DMS 273 treated with DMSO at 0.1 percent for 48 hours (cell line): ENCODE measurements around the gene SEC23A.
"Not testable (repeated sequence)": the region's sequence is repeated elsewhere in the genome, so short reads cannot be mapped to it uniquely, and the experiment has no call there.

Experiments used
- DNase-seq: peaks from one replicate; lab custom pipeline; 2025; lab: John Stamatoyannopoulos, UW

The SEC23A gene

GRCh38 chr14:39102969-39103957, at the start of gene SEC23A:
TSS of gene SEC23A (minus strand) at chr14:39103235. CDS start at chr14:39096118, 7,117 bp downstream.
- peak; percentile 87 for DNase-seq

- no peak for DNase-seq
These were observed 42.4 kb upstream of the SEC23A start for GRCh38 chr14:39145266-39145966.

GRCh38 chr14:39143226-39143625, 40.2 kb upstream of the SEC23A start:
- not testable (repeated sequence) for DNase-seq

- not testable (repeated sequence) for DNase-seq
These were observed 38.6 kb upstream of the SEC23A start for GRCh38 chr14:39141623-39142022.

GRCh38 chr14:39140170-39140569, 37.1 kb upstream of the SEC23A start:
- DNase-seq = no peak

GRCh38 chr14:39138440-39138839, 35.4 kb upstream of the SEC23A start:
- DNase-seq = no peak

- not testable (repeated sequence) for DNase-seq
These were observed 34.8 kb upstream of the SEC23A start for GRCh38 chr14:39137835-39138234.

GRCh38 chr14:39122330-39123138, 19.5 kb upstream of the SEC23A start:
- no peak for DNase-seq

GRCh38 chr14:39114073-39114838, 11.2 kb upstream of the SEC23A start, which contains the start of gene GEMIN2:
TSS of gene GEMIN2 (plus strand) at chr14:39114323. CDS start at chr14:39114339, 16 bp downstream.
- peak; percentile 95 for DNase-seq

- no peak for DNase-seq
These were observed 10.6 kb upstream of the SEC23A start for GRCh38 chr14:39113685-39114072.

GRCh38 chr14:39109893-39110715, 7.1 kb upstream of the SEC23A start:
- DNase-seq = no peak

- DNase-seq = no peak
These were observed 5.8 kb upstream of the SEC23A start for GRCh38 chr14:39108791-39109190.

GRCh38 chr14:39107591-39107996, 4.6 kb upstream of the SEC23A start:
- no peak for DNase-seq

GRCh38 chr14:39104078-39104801, 1.2 kb upstream of the SEC23A start:
- DNase-seq = not testable (repeated sequence)

- DNase-seq = peak; percentile 12
These were observed 618 bp downstream of the SEC23A start for GRCh38 chr14:39102265-39102968.

GRCh38 chr14:39099748-39100147, 3.3 kb downstream of the SEC23A start:
- no peak for DNase-seq

- DNase-seq = not testable (repeated sequence)
These were observed 3.8 kb downstream of the SEC23A start for GRCh38 chr14:39099215-39099614.

GRCh38 chr14:39097159-39097558, 5.9 kb downstream of the SEC23A start:
- DNase-seq = no peak

GRCh38 chr14:39094515-39094914, 8.5 kb downstream of the SEC23A start:
- no peak for DNase-seq
